ENCODE measurements around the gene RALGPS1.
A peak's percentile ranks its signal among the peaks of the same experiment; 100 is the strongest.

Gene RALGPS1

GRCh38 chr9:126886034-126886822 lies 28.4 kb upstream of the RALGPS1 start:
- Histone ChIP-seq H3K9me3 (ENCODE audit: control insufficient read depth, insufficient read depth, low read length) (no peaks in the 10 kb centered on the region), H3K36me3 (ENCODE audit: insufficient read depth, low read length) (peaks cover 4% of the 10 kb centered on the region; the same call in 1 of the 2 replicates), H3K4me1 (ENCODE audit: insufficient read depth, low read length) (0 out of 2 replicates have a peak, but pooled peaks cover 8% of the 10 kb centered on the region), H3K9ac (ENCODE audit: low read depth, low read length) (no peak overlapping the region)

- Histone ChIP-seq H3K9me3 (ENCODE audit: control insufficient read depth, insufficient read depth, low read length) (no peaks in the 10 kb centered on the region), H3K9ac (ENCODE audit: low read depth, low read length) (no peak overlapping the region), H3K36me3 (ENCODE audit: insufficient read depth, low read length) (no peaks in the 10 kb centered on the region), H3K4me1 (ENCODE audit: insufficient read depth, low read length) (0 out of 2 replicates have a peak, but pooled peaks cover 8% of the 10 kb centered on the region)
Measured at GRCh38 chr9:126886897-126887296, 27.7 kb upstream of the RALGPS1 start.

- no peaks in the 10 kb centered on the region for H3K9me3 ChIP-seq (ENCODE audit: control insufficient read depth, insufficient read depth, low read length)
Measured at GRCh38 chr9:126891676-126892075, 22.9 kb upstream of the RALGPS1 start.

GRCh38 chr9:126893079-126893478 lies 21.5 kb upstream of the RALGPS1 start:
- H3K9me3 ChIP-seq (ENCODE audit: control insufficient read depth, insufficient read depth, low read length) = no peaks in the 10 kb centered on the region
- H3K4me1 ChIP-seq (ENCODE audit: insufficient read depth, low read length) = no peaks in the 10 kb centered on the region
- no peaks in the 10 kb centered on the region for H3K36me3 ChIP-seq (ENCODE audit: insufficient read depth, low read length)
- H3K9ac ChIP-seq (ENCODE audit: low read depth, low read length) = no peak overlapping the region

More at GRCh38 chr9:126891676-126892075, 22.9 kb upstream of the RALGPS1 start:
- H3K4me1 ChIP-seq (ENCODE audit: insufficient read depth, low read length) = no peaks in the 10 kb centered on the region
- H3K36me3 ChIP-seq (ENCODE audit: insufficient read depth, low read length) = no peaks in the 10 kb centered on the region
- no peak overlapping the region for H3K9ac ChIP-seq (ENCODE audit: low read depth, low read length)

- Histone ChIP-seq H3K36me3 (ENCODE audit: insufficient read depth, low read length) (no peaks in the 10 kb centered on the region), H3K9ac (ENCODE audit: low read depth, low read length) (no peak overlapping the region), H3K4me1 (ENCODE audit: insufficient read depth, low read length) (no peaks in the 10 kb centered on the region), H3K9me3 (ENCODE audit: control insufficient read depth, insufficient read depth, low read length) (no peaks in the 10 kb centered on the region)
Measured at GRCh38 chr9:126894052-126894603, 20.5 kb upstream of the RALGPS1 start.

GRCh38 chr9:126902210-126902609 lies 12.4 kb upstream of the RALGPS1 start:
- no peaks in the 10 kb centered on the region for H3K36me3 ChIP-seq (ENCODE audit: insufficient read depth, low read length)
- no peak overlapping the region for H3K9ac ChIP-seq (ENCODE audit: low read depth, low read length)
- no peaks in the 10 kb centered on the region for H3K9me3 ChIP-seq (ENCODE audit: control insufficient read depth, insufficient read depth, low read length)
- H3K4me1 ChIP-seq (ENCODE audit: insufficient read depth, low read length) = no peaks in the 10 kb centered on the region

GRCh38 chr9:126904586-126904985 lies 10.0 kb upstream of the RALGPS1 start:
- no peaks in the 10 kb centered on the region for H3K36me3 ChIP-seq (ENCODE audit: insufficient read depth, low read length)
- no peaks in the 10 kb centered on the region for H3K9me3 ChIP-seq (ENCODE audit: control insufficient read depth, insufficient read depth, low read length)
- no peak overlapping the region for H3K9ac ChIP-seq (ENCODE audit: low read depth, low read length)
- H3K4me1 ChIP-seq (ENCODE audit: insufficient read depth, low read length) = no peaks in the 10 kb centered on the region

- Histone ChIP-seq H3K36me3 (ENCODE audit: insufficient read depth, low read length) (no peaks in the 10 kb centered on the region), H3K9ac (ENCODE audit: low read depth, low read length) (no peak overlapping the region), H3K4me1 (ENCODE audit: insufficient read depth, low read length) (no peaks in the 10 kb centered on the region), H3K9me3 (ENCODE audit: control insufficient read depth, insufficient read depth, low read length) (no peaks in the 10 kb centered on the region)
Measured at GRCh38 chr9:126906091-126906490, 8.5 kb upstream of the RALGPS1 start.

- H3K4me1 ChIP-seq (ENCODE audit: insufficient read depth, low read length) = no peaks in the 10 kb centered on the region
- no peak overlapping the region for H3K9ac ChIP-seq (ENCODE audit: low read depth, low read length)
- H3K36me3 ChIP-seq (ENCODE audit: insufficient read depth, low read length) = no peaks in the 10 kb centered on the region
- H3K9me3 ChIP-seq (ENCODE audit: control insufficient read depth, insufficient read depth, low read length) = no peaks in the 10 kb centered on the region
Measured at GRCh38 chr9:126907058-126907457, 7.5 kb upstream of the RALGPS1 start.

- Histone ChIP-seq H3K36me3 (ENCODE audit: insufficient read depth, low read length) (no peaks in the 10 kb centered on the region), H3K9ac (ENCODE audit: low read depth, low read length) (peak overlapping the region; percentile 47; the same call in 1 of the 2 replicates), H3K4me1 (ENCODE audit: insufficient read depth, low read length) (no peaks in the 10 kb centered on the region), H3K9me3 (ENCODE audit: control insufficient read depth, insufficient read depth, low read length) (no peaks in the 10 kb centered on the region)
Measured at GRCh38 chr9:126915281-126915816, 767 bp downstream of the RALGPS1 start.

GRCh38 chr9:126915846-126916543 lies 1.4 kb downstream of the RALGPS1 start:
- peak overlapping the region; percentile 47; the same call in 1 of the 2 replicates for H3K9ac ChIP-seq (ENCODE audit: low read depth, low read length)
- H3K9me3 ChIP-seq (ENCODE audit: control insufficient read depth, insufficient read depth, low read length) = no peaks in the 10 kb centered on the region
- H3K36me3 ChIP-seq (ENCODE audit: insufficient read depth, low read length) = no peaks in the 10 kb centered on the region
- no peaks in the 10 kb centered on the region for H3K4me1 ChIP-seq (ENCODE audit: insufficient read depth, low read length)

GRCh38 chr9:126916909-126917308 lies 2.3 kb downstream of the RALGPS1 start:
- no peak overlapping the region for H3K9ac ChIP-seq (ENCODE audit: low read depth, low read length)
- H3K36me3 ChIP-seq (ENCODE audit: insufficient read depth, low read length) = no peaks in the 10 kb centered on the region
- no peaks in the 10 kb centered on the region for H3K4me1 ChIP-seq (ENCODE audit: insufficient read depth, low read length)
- H3K9me3 ChIP-seq (ENCODE audit: control insufficient read depth, insufficient read depth, low read length) = no peaks in the 10 kb centered on the region

GRCh38 chr9:126919193-126919592 lies 4.6 kb downstream of the RALGPS1 start:
- H3K4me1 ChIP-seq (ENCODE audit: insufficient read depth, low read length) = no peaks in the 10 kb centered on the region
- no peaks in the 10 kb centered on the region for H3K9me3 ChIP-seq (ENCODE audit: control insufficient read depth, insufficient read depth, low read length)
- no peaks in the 10 kb centered on the region for H3K36me3 ChIP-seq (ENCODE audit: insufficient read depth, low read length)
- H3K9ac ChIP-seq (ENCODE audit: low read depth, low read length) = no peak overlapping the region

- Histone ChIP-seq H3K9ac (ENCODE audit: low read depth, low read length) (no peak overlapping the region), H3K36me3 (ENCODE audit: insufficient read depth, low read length) (no peaks in the 10 kb centered on the region)
Measured at GRCh38 chr9:126925876-126926275, 11.3 kb downstream of the RALGPS1 start.

More at GRCh38 chr9:126925876-126926275, 11.3 kb downstream of the RALGPS1 start:
- H3K4me1 ChIP-seq (ENCODE audit: insufficient read depth, low read length) = no peaks in the 10 kb centered on the region
- no peaks in the 10 kb centered on the region for H3K9me3 ChIP-seq (ENCODE audit: control insufficient read depth, insufficient read depth, low read length)
